DND-41 (cell line): ENCODE results near the gene TRIM24.

Source experiments
- CTCF ChIP-seq: IDR thresholded peaks from 2 replicates; pipeline ENCODE4 v1.5.1; 2012; ENCODE audit warnings: borderline replicate concordance, low read length, moderate library complexity, mild to moderate bottlenecking; ENCODE audit not compliant: poor library complexity, severe bottlenecking; ENCODE audit errors: extremely low read depth
- EZH2 ChIP-seq: IDR thresholded peaks from 3 replicates; pipeline ENCODE4 v1.6.1; 2012; ENCODE audit warnings: borderline replicate concordance, low read depth, mild to moderate bottlenecking, moderate library complexity, low read length, inconsistent platforms; ENCODE audit not compliant: severe bottlenecking

- no peak for TF ChIP-seq CTCF
- TF ChIP-seq EZH2 = no peak
Observed at GRCh38 chr7:138510003-138510402, 49.9 kb downstream of the TRIM24 start.
